Nucleus accumbens (tissue), 56 donors: ENCODE measurements around the gene UCK2.
"Not testable (repeated sequence)": the region's sequence is repeated elsewhere in the genome, so short reads cannot be mapped to it uniquely, and the experiment has no call there.

ENCODE experiments used
- DNase-seq, 56 donors: peaks; one replicate each; lab custom pipeline; 2025; lab: John Stamatoyannopoulos, UW

The UCK2 gene

DNA sequence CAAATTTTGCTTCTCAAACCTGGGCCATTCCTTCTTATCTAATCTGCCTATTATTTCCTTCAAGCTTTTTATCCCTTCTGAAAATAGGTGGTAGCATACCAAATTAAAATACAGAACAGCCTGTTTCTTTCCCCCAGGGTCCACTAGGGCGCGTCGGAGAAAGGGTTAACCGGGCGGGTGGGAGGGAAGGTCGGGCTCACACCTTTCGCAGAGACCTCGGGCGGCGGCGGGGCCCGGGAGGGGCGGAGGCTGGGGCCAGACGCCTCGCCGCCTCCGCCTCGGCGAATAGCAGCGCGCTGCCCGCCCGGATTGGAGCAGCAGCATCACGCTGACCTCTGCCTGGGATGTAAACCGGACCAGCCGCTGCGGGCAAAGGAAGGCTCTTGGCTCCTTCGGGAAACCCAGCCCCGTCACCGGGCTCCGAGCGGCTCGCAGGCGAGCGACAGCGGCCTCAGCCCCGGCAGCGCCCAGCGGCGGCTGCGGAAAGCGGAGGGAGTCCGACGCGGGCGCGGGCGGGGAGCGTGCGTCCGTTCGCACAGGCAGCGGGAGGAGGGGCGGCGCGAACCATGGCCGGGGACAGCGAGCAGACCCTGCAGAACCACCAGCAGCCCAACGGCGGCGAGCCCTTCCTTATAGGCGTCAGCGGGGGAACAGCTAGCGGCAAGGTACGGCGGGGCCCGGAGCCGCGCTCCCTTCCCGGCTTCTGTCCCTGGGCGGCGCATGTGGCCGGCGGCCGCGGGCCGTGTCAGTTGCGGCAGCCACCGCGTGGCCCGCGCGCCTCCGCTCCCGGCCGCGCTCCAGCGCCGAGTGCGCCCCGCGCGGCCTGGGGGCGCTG, at the start of gene UCK2:
Gene UCK2 (plus strand): TSS at position 347 of the 835 bp plus-strand sequence. CDS start 220 bp downstream, at position 567.
- DNase-seq, result peak in 54 of 56 donors; percentile 19 to 85 (median 66)

DNA sequence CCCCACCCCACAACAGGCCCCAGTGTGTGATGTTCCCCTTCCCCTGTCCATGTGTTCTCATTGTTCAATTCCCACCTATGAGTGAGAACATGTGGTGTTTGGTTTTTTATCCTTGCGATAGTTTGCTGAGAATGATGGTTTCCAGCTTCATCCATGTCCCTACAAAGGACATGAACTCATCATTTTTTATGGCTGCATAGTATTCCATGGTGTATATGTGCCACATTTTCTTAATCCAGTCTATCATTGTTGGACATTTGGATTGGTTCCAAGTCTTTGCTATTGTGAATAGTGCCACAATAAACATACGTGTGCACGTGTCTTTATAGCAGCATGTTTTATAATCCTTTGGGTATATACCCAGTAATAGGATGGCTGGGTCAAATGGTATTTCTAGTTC, 49.2 kb upstream of the UCK2 start:
- not testable (repeated sequence) for DNase-seq

DNA sequence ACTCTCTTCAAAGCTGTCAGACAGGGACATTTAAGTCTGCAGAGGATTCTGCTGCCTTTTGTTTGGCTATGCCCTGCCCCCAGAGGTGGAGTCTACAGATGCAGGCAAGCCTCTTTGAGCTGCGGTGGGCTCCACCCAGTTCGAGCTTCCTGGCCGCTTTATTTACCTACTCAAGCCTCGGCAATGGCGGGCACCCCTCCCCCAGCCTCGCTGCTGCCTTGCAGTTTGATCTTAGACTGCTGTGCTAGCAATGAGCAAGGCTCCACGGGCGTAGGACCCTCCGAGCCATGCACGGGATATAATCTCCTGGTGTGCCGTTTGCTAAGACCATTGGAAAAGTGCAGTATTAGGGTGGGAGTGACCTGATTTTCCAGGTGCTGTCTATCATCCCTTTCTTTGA, 43.9 kb upstream of the UCK2 start:
- not testable (repeated sequence) for DNase-seq

DNA sequence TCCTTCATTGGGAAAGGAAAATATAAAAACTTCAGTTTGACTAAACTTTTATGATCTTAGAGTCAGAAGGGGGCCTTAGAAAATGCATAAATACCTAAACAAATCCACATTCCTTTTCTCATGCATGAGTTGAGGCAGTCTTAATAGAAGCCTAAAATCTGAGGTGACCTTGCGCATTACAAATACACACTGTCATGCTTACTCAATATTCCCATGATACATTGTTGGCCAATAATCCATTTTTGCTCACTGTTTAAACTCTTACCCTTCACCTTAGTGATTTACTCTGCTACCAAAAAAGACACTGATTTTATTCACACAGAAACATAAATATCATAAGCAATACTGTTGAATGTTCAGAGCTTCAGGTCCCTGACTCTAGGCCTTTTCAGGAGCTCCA, 39.7 kb upstream of the UCK2 start:
- no peak for DNase-seq

DNA sequence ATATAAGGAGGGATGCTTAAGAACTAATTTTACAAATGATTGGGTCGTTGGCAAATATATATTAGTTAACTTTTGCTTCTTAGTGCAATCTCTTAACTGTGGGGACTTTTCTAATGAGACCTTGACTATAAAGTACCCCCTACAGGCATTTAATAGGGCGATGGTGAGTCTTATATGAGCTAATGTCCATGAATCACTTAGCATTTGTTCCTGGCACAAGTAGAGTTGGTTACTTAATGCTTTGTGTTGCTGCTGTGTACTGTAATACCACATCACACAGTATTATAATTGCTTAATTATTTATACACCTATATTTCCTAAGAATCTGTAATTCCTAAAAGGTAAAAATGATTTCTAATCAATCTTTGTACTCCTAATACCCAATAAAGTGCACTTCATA, 33.5 kb upstream of the UCK2 start:
- DNase-seq, result no peak

DNA sequence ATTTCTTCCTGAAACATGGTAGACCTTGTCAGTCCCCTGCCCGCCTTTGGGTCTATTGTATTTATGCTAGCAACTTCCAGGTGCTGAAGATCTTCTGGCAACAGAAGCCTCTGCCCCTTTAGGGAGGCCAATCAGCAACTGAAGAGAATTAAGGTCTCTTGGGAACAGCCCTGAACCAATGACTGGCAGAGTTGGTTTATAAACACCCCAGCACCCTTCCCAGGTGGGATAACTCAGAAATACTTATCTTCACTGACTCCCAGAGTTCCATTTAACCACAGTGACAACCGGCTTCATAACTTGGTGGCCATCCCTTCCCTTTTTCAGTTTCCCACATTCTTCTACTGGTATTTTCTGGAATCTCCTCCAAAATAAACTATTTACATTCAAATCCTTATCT, 31.5 kb upstream of the UCK2 start:
- no peak for DNase-seq

DNA sequence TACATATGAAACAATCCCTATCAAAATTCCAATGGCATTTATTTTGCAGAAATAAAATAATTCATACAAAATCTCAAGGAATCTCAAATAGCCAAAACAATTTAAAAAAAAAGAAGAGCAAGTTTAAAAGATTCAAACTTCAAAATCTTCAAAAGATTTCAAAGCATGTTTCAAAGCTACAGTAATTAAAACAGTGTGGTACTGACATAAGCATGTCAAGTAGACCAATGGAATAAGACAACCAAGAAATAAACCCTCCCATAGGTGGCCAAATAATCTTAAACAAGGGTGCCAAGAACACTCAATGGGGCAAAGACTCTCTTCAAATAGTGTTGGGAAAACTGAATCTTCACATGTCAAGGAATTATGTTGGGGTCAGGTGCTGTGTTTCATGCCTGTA, 28.0 kb upstream of the UCK2 start:
- no peak for DNase-seq

DNA sequence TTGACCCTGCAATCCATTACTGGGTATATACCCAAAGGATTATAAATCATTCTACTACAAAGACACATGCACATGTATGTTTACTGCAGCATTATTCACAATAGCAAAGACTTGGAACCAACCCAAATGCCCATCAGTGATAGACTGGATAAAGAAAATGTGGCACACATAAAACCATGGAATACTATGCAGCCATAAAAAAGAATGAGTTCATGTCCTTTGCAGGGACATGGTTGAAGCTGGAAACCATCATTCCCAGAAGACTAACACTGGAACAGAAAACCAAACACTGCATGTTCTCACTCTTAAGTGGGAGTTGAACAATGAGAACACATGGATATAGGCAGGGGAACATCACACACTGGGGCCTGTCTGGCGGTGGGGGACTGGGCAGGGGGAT, 22.9 kb upstream of the UCK2 start:
- DNase-seq, result not testable (repeated sequence)

DNA sequence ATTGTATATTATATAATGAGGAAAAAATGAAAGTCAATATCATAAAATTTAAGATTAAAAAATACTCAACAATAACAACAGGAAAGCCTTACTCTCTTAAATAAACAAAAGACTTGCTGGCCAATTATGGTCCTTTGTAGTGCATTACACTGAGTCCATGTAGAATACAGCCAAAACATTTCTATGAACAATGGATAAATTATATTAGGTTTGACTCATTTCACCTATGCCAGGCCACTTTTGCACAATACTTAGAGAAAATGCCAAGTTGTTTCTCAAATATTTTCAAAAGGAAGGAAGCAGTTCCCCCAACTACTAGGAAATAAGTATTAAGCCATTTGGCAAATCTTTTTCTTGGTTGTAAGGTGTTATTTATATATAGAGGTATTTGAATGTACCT, 19.8 kb upstream of the UCK2 start:
- no peak for DNase-seq

DNA sequence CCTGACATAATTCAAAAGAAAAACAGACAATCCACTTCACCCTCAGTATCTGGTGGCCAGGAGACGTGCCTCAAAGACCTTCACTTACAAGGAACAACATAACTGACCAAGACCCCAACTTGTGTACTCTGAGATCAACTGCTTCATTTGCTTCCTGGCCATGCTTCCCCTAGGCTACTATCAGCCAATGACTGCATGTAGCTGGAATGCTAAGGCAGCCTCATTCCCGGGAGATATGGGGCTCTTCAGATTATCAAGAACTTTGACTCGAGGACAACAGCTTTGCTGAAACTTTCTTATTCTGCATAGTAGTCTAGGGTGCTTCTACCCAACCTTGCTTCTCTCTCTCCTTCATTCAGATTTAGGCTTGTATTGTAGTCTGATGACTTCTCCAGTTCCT, 11.7 kb upstream of the UCK2 start:
- no peak for DNase-seq

DNA sequence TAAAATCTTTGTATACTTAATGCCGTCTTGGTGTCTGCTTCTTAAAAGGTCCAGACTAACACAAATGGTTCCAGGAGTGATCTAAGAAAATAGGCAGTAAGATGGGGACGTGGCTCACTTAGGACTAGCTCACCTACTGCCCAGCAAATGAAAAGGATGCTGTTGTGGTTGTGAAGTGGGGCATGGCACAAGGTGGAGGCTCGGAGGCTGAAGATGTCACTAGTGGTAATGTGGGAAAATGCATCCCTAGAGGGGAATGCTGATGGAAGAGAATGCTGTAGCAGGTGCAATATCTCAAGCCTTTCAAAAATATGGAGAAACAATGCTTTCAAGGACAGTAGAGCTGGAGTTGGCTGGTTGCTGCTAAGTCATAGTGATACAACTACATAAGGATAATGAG, 11.3 kb upstream of the UCK2 start:
- DNase-seq, result no peak

DNA sequence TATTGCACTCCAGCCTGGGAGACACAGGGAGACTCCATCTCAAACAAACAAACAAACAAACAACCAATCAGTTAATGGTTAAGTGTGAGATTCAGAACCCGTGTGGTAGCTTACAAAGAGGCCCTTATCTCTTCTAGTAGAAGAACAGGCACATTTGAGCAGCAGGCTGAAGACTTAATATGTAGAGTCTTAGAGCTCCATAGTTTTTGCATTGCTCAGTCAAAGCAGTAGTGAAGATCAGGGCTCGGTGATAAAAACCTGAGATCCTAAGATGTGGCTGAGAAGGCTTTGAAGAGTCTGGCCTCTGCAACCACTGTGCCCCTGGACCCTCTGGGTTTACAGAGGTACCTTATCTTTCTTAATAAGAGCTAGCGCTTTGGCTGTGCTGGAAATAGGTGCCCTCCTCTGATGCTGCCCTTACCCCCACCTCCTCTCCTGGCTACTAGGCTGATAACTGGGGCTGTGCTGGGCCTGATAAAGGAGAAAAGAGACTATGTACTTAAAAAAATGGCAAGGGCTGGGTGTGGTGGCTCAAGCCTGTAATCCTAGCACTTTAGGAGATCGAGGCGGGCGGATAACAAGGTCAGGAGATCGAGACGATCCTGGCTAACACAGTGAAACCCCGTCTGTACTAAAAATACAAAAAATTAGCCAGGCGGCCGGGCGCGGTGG, 10.5 kb upstream of the UCK2 start:
- no peak for DNase-seq

DNA sequence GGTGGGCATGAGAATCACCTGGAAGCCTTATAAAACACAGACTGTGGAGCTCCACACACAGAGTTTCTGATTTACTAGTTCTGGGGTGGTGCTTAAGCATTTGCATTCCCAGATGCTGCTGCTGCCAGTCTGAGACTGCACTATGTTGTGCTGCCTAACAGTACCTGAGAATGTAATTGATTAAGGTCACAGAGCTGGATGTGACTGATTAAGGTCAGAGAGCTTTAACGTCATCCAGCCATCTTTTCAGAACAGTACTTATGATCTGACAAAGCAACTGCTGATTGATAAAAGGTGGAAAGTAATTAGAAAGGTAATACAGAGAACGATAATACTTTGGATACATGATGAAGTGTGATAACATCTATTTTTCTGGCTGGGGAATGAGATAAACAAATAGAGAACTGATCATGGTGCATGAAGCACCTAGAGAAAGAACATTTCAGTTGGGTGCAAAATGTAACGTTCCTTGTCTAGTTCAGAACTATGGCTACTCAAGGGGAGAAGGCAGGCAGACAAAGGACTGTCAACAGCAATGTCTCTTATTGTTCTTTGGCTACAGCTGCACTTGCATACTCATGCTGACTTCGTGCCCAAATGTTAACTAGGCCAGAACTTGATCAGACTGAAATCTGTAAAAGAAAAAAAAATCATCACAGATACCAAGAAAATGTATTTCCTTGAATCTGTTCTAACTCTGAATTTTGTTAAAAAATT, 3.7 kb upstream of the UCK2 start:
- DNase-seq, result no peak

DNA sequence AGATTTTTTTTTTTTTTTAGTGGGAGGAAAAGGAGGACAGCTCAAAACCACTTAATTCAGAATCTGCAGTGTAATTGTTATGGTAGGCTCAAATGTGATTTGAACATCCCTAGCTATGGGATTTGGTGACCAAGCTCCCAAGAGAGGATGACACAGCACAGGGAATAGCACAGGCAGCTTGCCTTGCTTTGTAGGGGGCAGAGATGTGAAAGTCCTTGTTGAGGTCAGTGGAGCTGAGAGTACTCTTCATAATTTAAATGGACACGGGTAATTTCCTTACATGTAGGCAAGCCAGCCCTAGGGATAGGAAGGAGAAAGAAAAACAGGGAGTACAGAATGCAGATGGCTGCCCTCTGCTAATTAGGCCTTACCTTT, 3.2 kb upstream of the UCK2 start:
- no peak for DNase-seq

DNA sequence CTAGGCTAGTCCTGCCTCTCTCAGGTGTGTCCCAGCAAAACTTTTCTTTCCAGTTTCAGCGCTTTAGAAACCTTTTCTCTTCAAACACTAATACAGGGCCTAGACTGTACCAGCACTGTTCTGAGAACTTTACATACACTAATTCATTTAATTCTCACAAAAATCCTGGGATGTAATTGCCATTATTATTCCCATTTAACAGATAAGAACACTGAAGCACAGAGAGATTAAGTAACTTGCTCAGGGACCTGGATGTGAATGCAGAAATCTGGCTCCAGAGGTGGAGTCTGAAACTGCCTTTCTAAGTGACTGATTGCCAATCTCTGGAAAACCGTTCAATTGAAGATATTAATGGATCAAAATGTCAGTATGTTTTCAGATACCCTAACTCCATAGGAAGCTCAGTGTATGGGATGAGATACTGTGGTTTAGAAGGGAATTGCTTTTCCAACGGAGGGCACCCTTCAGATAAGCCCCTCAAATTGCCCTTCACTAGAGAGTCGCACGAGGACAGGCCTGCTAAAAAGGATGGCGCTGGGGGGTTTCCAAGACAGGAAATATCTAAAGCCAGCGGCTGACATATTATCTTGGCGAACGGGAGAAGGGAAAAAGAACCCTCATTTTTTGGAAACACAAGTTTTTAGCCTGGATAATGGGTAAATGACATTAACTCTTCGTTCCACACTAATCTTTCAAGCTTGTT, 698 bp upstream of the UCK2 start:
- DNase-seq, result peak in 4 of 56 donors; percentile 2 to 6 (median 5)

DNA sequence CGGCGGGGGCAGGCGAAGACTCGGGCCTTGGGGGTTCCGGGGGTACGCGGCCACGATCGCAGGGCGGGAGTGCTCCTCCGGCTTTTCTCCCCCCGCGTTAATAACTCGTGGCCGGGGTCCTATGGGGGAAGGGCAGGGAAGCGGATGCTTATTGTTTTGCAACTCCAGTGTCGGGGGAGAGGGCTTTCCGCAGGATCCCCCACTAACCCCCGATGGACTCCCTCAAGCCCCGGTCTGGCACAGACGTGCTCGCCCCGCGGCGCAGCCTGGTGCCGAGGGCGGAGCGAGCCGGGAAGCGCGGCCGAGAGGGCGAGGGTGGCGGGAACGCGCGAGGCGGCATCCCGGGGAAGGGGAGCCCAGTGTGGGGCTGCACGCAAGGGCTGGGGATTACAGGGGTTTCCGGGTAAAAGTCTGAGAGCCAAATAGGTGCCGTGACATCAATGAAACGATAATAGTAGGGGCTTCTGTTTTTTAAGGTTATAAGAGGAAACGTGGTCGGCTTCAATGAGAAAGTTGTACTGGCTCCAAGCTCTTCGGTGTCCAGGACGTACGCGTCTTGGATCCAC, 772 bp downstream of the UCK2 start:
- DNase-seq, result peak in 46 of 56 donors; percentile 7 to 82 (median 60)

DNA sequence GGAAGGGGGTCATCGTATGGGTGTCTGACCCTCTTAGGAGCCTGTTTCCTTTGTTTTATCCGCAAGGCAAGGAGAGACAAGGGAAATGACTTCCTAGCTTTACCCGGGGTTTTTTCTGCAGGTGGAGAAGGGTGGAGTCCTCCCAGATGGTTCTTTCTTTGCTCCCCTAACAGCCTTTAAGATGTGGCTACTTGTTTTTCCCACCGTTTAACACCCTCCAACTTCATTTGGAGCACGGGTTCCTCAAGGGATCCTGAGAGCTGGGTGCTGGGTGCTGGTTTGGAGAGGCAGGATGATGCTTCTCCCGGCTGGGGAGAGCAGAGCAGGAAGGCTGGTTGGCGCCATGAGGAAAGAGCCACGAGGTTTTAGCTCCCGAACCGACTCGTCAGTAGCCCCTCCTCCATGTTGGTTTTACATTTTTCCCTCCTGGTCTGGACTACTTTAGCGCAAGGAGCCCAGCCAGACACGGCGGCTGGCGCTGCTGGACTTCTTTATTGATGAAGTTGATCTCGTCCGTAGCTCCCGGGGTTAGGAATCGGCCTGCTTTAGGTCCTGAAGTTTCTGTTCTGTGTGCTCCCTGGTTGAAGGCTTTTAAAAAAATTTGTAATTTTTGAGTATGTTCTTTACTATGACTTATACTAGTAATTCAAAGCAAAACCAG, 1.4 kb downstream of the UCK2 start:
- DNase-seq, result peak in 45 of 56 donors; percentile 1 to 61 (median 27)

DNA sequence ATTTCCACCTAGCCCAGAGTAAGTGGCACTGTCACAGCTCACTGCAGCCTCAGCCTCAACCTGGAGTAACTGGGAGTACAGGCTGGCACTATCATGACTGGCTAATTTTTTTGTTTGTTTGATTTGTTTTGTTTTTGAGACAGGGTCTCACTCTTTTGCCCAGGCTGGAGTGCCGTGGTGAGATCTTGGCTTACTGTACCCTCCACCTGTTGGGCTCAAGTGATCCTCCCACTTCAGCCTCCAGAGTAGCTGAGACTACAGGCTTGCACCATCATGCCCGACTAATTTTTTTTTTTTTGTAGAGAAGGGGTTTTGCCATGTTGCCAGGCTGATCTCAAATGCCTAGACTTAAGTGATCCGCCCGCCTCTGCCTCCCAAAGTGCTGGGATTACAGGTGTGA, 2.5 kb downstream of the UCK2 start:
- no peak for DNase-seq

DNA sequence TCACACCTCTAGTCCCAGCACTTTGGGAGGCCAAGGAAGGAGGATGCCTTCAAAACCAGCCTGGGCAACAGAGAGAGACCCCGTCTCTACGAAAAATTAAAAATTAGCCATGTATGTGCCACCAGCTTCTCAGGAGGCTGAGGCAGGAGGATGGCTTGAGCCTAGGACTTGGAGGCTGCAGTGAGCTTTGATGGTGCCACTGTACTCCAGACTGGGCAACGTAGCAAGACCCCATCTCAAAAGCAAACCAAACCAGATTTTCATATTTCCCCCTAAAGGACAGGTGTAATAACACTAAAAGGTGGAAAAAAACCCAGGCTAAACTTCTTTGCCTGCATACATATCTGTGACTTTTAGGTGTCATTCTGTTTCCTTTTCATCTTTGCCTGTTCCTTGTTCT, 3.7 kb downstream of the UCK2 start:
- no peak for DNase-seq

DNA sequence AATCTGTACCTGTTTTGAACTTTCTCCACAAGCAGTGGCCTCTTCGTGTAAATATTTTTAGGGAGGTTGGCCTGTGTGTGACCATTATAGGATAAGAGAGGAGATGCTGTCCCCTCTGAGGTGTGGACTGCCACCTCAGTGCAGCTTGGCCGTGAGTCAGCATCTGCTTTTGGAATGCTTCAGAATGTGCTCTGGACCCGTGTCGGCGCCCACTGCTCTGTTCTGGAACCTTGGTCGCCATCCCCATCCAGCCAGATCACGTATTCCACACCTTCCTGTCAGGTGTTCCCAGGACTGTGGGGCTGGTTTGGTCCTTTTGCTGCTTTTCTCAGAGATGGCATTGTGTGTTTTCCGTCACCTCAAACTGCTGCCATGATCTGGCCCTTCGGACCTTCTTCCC, 5.5 kb downstream of the UCK2 start:
- no peak for DNase-seq
